Dermis blood vessel endothelial cell (primary cell): ENCODE measurements around the gene CACNA1B. TPM values are rescaled to one million over a fixed set of nuclear protein-coding genes. Genes with fewer than 3 reads are reported as not detected.
"Not testable (repeated sequence)": the region's sequence is repeated elsewhere in the genome, so short reads cannot be mapped to it uniquely, and the experiment has no call there.

Experiments used
- DNase-seq: peaks from one replicate; pipeline ENCODE4 v3.0.0; 2010
- total RNA-seq: library from RNA; depleted of rRNA; stranded (reverse); fragments of >200 nt; gene quantifications from 2 replicates; pipeline ENCODE4 v1.2.3, GENCODE V29; 2014

The CACNA1B gene
- total RNA-seq, 1 donor from 2014 or later = 0.17 TPM

- DNase-seq = no peak
Measured at GRCh38 chr9:138076650-138077009, 199.0 kb downstream of the CACNA1B start.

- DNase-seq = no peak
Measured at GRCh38 chr9:138077126-138077525, 199.5 kb downstream of the CACNA1B start.

- DNase-seq = no peak
Measured at GRCh38 chr9:138077898-138078540, 200.4 kb downstream of the CACNA1B start.

GRCh38 chr9:138078846-138079245 is 201.3 kb downstream of the CACNA1B start:
- no peak for DNase-seq

- DNase-seq = no peak
Measured at GRCh38 chr9:138080979-138081378, 203.4 kb downstream of the CACNA1B start.

- DNase-seq = no peak
Measured at GRCh38 chr9:138082918-138083636, 205.5 kb downstream of the CACNA1B start.

- DNase-seq = no peak
Measured at GRCh38 chr9:138083873-138084272, 206.3 kb downstream of the CACNA1B start.

GRCh38 chr9:138085568-138085967 is 208.0 kb downstream of the CACNA1B start:
- DNase-seq = no peak

- DNase-seq = not testable (repeated sequence)
Measured at GRCh38 chr9:138092057-138092456, 214.5 kb downstream of the CACNA1B start.

- no peak for DNase-seq
Measured at GRCh38 chr9:138094028-138094427, 216.4 kb downstream of the CACNA1B start.

GRCh38 chr9:138095813-138096518 is 218.4 kb downstream of the CACNA1B start:
- no peak for DNase-seq

GRCh38 chr9:138096519-138096845 is 218.9 kb downstream of the CACNA1B start:
- no peak for DNase-seq

GRCh38 chr9:138097501-138097991 is 220.0 kb downstream of the CACNA1B start:
- no peak for DNase-seq

- DNase-seq = no peak
Measured at GRCh38 chr9:138098116-138098907, 220.7 kb downstream of the CACNA1B start.

- DNase-seq = no peak
Measured at GRCh38 chr9:138098908-138099791, 221.6 kb downstream of the CACNA1B start.

- no peak for DNase-seq
Measured at GRCh38 chr9:138099803-138100598, 222.4 kb downstream of the CACNA1B start.

- peak; percentile 15 for DNase-seq
Measured at GRCh38 chr9:138100711-138101350, 223.2 kb downstream of the CACNA1B start.

GRCh38 chr9:138101444-138102234 is 224.1 kb downstream of the CACNA1B start:
- DNase-seq = no peak

GRCh38 chr9:138102246-138103051 is 224.9 kb downstream of the CACNA1B start:
- no peak for DNase-seq
